Measurements from ENCODE around the gene ABCC2.

Gene ABCC2

GRCh38 chr10:99761365-99761764, 21.1 kb upstream of the ABCC2 start:
- DNase-seq (ENCODE audit: extremely low read depth, low read depth), result no peak
- TF ChIP-seq CTCF (IDR thresholded peaks at IDR 0.05; ENCODE audit: low read depth, low read length), result no peak

- no peak for DNase-seq (ENCODE audit: extremely low read depth, low read depth)
- no peak for TF ChIP-seq CTCF (IDR thresholded peaks at IDR 0.05; ENCODE audit: low read depth, low read length)
These were observed 16.7 kb upstream of the ABCC2 start for GRCh38 chr10:99765672-99766301.

- TF ChIP-seq CTCF (IDR thresholded peaks at IDR 0.05; ENCODE audit: low read depth, low read length), result no peak
- DNase-seq (ENCODE audit: extremely low read depth, low read depth), result no peak
These were observed 16.1 kb upstream of the ABCC2 start for GRCh38 chr10:99766302-99766681.

- no peak for DNase-seq (ENCODE audit: extremely low read depth, low read depth)
These were observed 14.5 kb upstream of the ABCC2 start for GRCh38 chr10:99767901-99768300.

GRCh38 chr10:99768556-99768955, 13.9 kb upstream of the ABCC2 start:
- TF ChIP-seq CTCF (IDR thresholded peaks at IDR 0.05; ENCODE audit: low read depth, low read length), result no peak
- DNase-seq (ENCODE audit: extremely low read depth, low read depth), result no peak

More at GRCh38 chr10:99767901-99768300, 14.5 kb upstream of the ABCC2 start:
- no peak for TF ChIP-seq CTCF (IDR thresholded peaks at IDR 0.05; ENCODE audit: low read depth, low read length)

- DNase-seq (ENCODE audit: extremely low read depth, low read depth), result no peak
- TF ChIP-seq CTCF (IDR thresholded peaks at IDR 0.05; ENCODE audit: low read depth, low read length), result no peak
These were observed 12.7 kb upstream of the ABCC2 start for GRCh38 chr10:99769706-99770105.

GRCh38 chr10:99770408-99771045, 11.9 kb upstream of the ABCC2 start:
- no peak for TF ChIP-seq CTCF (IDR thresholded peaks at IDR 0.05; ENCODE audit: low read depth, low read length)
- DNase-seq (ENCODE audit: extremely low read depth, low read depth), result no peak
